ENCODE results near the gene COPB2. TPM values are rescaled to one million over a fixed set of nuclear protein-coding genes. Genes with fewer than 3 reads are reported as not detected.

Gene COPB2
- 218 and 222 TPM in 2 replicates for total RNA-seq

GRCh38 chr3:139389552-139390368 is at the start of gene COPB2:
COPB2 (minus strand) TSS chr3:139389647; CDS start chr3:139389550, 97 bp downstream.

DNA sequence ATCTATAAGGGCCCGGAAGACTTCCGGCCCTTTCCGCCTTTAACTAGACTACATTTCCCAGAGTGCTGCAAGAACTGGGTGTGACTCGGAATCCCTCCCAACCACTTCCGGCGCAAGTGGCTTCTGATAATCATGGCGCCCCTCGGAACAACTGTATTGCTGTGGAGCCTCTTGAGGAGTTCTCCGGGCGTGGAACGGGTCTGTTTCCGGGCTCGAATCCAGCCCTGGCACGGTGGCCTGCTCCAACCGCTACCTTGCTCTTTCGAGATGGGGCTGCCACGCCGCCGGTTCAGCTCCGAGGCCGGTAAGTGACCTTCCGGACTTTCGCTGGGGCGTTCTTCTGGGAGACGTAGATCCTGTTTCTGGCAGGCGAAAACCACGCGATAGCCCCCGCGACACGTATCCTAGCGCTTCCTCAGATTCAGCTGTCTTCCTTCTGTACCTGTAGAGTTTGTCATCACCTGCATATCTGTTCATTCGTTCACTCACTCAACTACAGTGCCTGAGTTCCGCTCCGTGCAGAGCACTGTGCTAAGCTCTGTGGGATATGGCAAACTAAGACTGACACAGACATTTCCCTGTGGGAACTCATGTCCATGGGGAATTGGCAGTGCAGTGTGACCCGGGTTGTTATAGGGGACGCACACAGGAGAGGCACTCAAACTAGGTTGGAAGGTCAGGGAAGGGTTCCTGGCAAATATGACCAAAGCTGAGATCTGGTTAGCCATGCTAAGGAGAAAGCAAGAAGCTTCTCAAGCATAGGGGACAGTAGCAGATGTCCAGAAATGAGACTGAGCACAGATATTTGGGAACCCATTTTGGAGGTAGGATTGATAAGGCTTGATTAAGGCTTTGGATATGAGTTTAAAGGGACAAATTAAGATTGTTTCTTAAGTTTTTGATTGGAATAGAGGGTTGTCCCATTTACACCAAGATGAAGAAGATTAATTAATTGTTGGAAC is 45.3 kb downstream of the COPB2 start, which contains the start of gene MRPS22:
MRPS22 (plus strand) TSS at position 126 of the 962 bp plus-strand sequence; CDS start at position 133, 7 bp downstream.

Small RNA genes lying within 50 kb of the gene (small RNA-seq; reads per million reads assigned to genes)
- not detected for gene RF00026

Other genes starting within 250 kb of the COPB2 start
- 74.6 and 77.7 TPM in 2 replicates for gene MRPS22, start 45.6 kb downstream of the COPB2 start, total RNA-seq
- gene RBP2, start 86.9 kb upstream of the COPB2 start, total RNA-seq, result not detected in 2 replicates
- 0.86 and 1.2 TPM in 2 replicates for gene RBP1, start 150.1 kb upstream of the COPB2 start, total RNA-seq

Data from articular chondrocyte of knee joint (primary cell).